Measurements from ENCODE around the gene NPIPB2.

Gene NPIPB2

DNA sequence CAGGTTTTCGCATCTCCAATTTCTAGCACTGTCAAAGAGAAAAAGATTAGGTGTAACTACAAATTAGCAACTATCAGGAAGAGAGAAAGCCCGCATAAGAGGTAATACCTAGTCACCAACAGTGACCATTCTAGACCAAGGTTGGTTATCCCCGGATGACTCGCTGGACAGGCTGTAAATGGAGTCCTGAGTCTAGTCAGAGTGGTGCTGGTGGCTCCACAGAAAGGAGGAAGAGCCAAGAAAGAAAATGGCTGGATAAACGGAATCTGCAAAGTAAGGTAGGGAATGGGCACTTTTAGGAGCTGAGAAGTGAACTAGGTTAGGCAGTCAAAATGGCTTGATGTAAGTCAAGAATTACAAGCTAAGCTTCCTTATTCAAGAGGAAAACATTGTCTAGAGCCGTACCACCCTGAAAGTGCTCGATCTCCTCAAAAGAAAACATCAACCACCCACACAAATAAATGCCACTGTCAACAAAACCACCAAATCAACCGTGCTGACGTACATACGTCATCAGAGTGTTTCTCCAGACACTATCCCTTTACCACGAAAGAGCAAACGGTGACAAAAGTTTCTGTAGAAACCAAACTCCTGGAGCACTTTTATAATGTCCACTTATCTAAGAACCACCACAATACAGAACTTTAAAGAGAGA, 28.3 kb downstream of the NPIPB2 start:
- no peak for DNase-seq (ENCODE audit: low read depth, low spot score)
- in situ Hi-C loops (cut with HindIII; ENCODE audit: low sequenced_read_pairs), result no loop called here
- no peak for TF ChIP-seq CTCF (IDR thresholded peaks at IDR 0.05; ENCODE audit: low read depth, low read length)
- H3K4me3 ChIP-seq (ENCODE audit: low read depth, low read length), result peak overlapping the region; percentile 89

- no peak overlapping the region for H3K4me3 ChIP-seq (ENCODE audit: low read depth, low read length)
- no peak for TF ChIP-seq CTCF (IDR thresholded peaks at IDR 0.05; ENCODE audit: low read depth, low read length)
- DNase-seq (ENCODE audit: low read depth, low spot score), result peak; percentile 61
- in situ Hi-C loops (cut with HindIII; ENCODE audit: low sequenced_read_pairs), result no loop called here
Observed at GRCh38 chr16:11909653-11910545, 31.9 kb downstream of the NPIPB2 start.

DNA sequence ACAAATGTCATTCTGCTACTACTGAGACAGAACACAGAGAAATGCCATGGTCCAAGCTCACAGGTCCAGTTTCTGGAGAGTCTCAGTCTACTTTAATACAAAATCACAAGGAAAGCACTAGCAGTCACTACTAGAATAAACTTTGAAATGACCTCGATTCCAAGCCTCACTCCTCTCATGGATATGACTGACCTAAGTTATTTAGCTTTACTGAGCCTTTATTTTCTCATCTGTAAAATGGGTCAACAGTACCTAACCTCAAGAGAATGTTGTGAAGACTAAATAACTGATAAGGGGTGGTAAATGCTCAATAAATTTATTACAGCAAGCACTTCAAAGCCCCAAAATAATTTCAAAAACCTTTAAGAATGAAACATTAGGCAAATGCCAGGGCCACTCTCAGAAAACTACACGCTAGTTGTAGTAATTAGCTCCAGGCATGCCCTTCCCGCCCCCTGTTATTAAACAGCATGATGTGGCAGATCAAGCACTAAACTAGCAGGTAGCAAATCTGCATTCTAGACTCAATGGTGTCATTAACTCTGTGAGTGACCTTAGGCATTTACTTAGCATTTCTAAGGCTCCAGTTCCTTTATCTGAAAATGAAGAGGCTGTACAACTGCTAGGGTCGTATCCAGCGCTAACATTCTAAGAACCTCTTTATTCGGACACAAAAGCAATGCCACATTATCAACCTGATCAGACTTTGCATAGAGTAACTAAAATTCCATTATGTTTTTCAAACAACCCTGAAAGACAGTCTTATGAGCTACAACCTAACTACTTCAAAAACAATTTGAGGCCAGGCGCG, 34.5 kb downstream of the NPIPB2 start:
- TF ChIP-seq CTCF (IDR thresholded peaks at IDR 0.05; ENCODE audit: low read depth, low read length), result no peak
- in situ Hi-C loops (cut with HindIII; ENCODE audit: low sequenced_read_pairs), result no loop called here
- H3K4me3 ChIP-seq (ENCODE audit: low read depth, low read length), result no peak overlapping the region
- DNase-seq (ENCODE audit: low read depth, low spot score), result no peak

DNA sequence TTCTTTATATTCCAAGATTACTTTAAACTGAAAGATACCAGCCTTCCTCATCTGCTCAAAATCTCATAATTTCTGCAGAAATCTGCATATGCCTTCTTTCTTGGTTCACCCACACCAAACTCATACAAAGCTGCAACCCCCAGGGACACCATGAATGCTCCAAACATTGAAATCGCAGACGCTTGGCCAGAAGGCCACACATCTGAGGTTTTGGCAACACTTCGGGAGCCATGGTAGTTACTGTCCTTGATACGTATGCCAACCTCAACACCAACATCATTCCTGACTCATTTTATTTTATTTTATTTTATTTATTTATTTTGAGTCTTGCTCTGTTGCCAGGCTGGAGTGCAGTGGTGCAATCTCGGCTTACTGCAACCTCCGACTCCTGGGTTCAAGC, 37.9 kb downstream of the NPIPB2 start:
- TF ChIP-seq CTCF (IDR thresholded peaks at IDR 0.05; ENCODE audit: low read depth, low read length), result no peak
- in situ Hi-C loops (cut with HindIII; ENCODE audit: low sequenced_read_pairs), result no loop called here
- no peak overlapping the region for H3K4me3 ChIP-seq (ENCODE audit: low read depth, low read length)
- DNase-seq (ENCODE audit: low read depth, low spot score), result no peak

DNA sequence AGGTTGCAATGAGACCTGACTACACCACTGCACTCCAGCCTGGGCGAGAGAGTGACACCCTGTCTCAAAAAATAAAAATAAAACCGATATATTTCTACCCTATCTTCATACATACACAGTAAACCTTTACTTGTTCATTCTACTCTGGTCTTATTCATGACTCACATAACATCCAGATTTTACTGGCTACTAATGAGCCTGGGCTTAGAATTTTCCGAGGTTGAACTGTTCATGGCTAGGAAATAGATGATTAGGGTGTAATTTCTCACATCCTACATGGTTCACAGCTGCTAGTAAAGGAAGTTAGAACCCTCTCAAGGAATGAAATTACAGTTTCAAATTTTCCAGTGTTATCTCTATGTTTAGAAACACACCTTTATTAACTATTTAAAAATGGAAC, 40.8 kb downstream of the NPIPB2 start:
- DNase-seq (ENCODE audit: low read depth, low spot score), result no peak
- H3K4me3 ChIP-seq (ENCODE audit: low read depth, low read length), result no peak overlapping the region
- no peak for TF ChIP-seq CTCF (IDR thresholded peaks at IDR 0.05; ENCODE audit: low read depth, low read length)
- in situ Hi-C loops (cut with HindIII; ENCODE audit: low sequenced_read_pairs), result no loop called here

DNA sequence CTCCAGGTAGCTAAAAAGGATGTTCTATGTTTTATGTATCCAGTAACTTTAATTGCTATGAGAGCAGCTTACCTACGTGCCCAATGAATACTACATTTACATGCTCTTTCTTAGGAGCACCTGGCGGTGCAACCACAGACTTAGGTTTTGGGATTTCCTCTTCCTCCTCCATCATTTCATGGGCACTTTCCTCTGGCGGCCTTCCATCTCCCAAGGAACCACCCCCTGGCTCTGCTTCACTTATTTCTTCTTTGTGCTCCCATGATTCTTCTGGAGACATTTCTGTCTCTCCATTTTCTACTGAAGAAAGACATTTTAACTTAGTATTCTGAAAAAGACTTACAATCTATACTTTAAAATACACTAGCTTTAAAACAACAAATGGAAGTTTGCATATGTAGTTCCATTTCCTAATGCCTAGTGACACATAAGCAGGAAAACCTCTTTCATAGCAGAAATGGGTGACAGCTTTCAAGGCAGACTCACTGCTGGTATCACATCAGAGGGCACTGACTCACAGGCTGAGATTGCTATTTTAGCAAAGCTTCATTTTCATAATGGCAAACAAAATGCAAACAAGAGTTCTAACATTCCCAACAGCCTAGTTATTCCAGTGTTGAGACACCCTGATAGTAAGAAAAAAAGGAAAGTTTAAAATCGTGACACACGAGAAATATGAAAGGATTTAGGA, 45.2 kb downstream of the NPIPB2 start:
- no peak for TF ChIP-seq CTCF (IDR thresholded peaks at IDR 0.05; ENCODE audit: low read depth, low read length)
- peak; percentile 62 for DNase-seq (ENCODE audit: low read depth, low spot score)
- no peak overlapping the region for H3K4me3 ChIP-seq (ENCODE audit: low read depth, low read length)
- in situ Hi-C loops (cut with HindIII; ENCODE audit: low sequenced_read_pairs), result no loop called here
